Effector CD8-positive, alpha-beta T cell (primary cell): Measurements from ENCODE around the gene HDHD5.

Experiments used
- DNase-seq: peaks from one replicate; lab custom pipeline; 2025; lab: John Stamatoyannopoulos, UW
- total RNA-seq, 4 experiments: gene quantifications; one replicate each; lab custom pipeline; 2026; lab: John Stamatoyannopoulos, UW

Gene HDHD5
- 18.7 to 34.8 (median 24.1) reads per million in 4 experiments for total RNA-seq

GRCh38 chr22:17158568-17159503 is at the start of gene HDHD5:
HDHD5 (minus strand) TSS chr22:17159277; CDS start chr22:17159251, 26 bp downstream.
- DNase-seq, result peak; percentile 88

GRCh38 chr22:17205432-17205831 is 46.4 kb upstream of the HDHD5 start:
- DNase-seq, result no peak

- no peak for DNase-seq
Measured at GRCh38 chr22:17201285-17201945, 42.3 kb upstream of the HDHD5 start.

- no peak for DNase-seq
Measured at GRCh38 chr22:17199003-17199731, 40.1 kb upstream of the HDHD5 start.

- DNase-seq, result no peak
Measured at GRCh38 chr22:17198170-17199002, 39.3 kb upstream of the HDHD5 start.

- no peak for DNase-seq
Measured at GRCh38 chr22:17194213-17194612, 35.1 kb upstream of the HDHD5 start.

- DNase-seq, result no peak
Measured at GRCh38 chr22:17192186-17192585, 33.1 kb upstream of the HDHD5 start.

GRCh38 chr22:17191163-17191784 is 32.2 kb upstream of the HDHD5 start:
- DNase-seq, result no peak

GRCh38 chr22:17190702-17191101 is 31.6 kb upstream of the HDHD5 start:
- no peak for DNase-seq

GRCh38 chr22:17176715-17177114 is 17.6 kb upstream of the HDHD5 start:
- no peak for DNase-seq

- DNase-seq, result no peak
Measured at GRCh38 chr22:17172029-17172833, 13.2 kb upstream of the HDHD5 start.

GRCh38 chr22:17171153-17172028 is 12.3 kb upstream of the HDHD5 start:
- DNase-seq, result peak; percentile 63

GRCh38 chr22:17167486-17167885 is 8.4 kb upstream of the HDHD5 start:
- DNase-seq, result no peak

- DNase-seq, result no peak
Measured at GRCh38 chr22:17164392-17165024, 5.4 kb upstream of the HDHD5 start.

- DNase-seq, result no peak
Measured at GRCh38 chr22:17162731-17163130, 3.7 kb upstream of the HDHD5 start.

GRCh38 chr22:17161991-17162390 is 2.9 kb upstream of the HDHD5 start:
- no peak for DNase-seq

- peak; percentile 20 for DNase-seq
Measured at GRCh38 chr22:17159504-17159951, 451 bp upstream of the HDHD5 start.

GRCh38 chr22:17158176-17158567 is 905 bp downstream of the HDHD5 start:
- no peak for DNase-seq
